Testis (tissue), 2 donors: ENCODE data around the gene CCDC178.

Source experiments
- CTCF ChIP-seq, 3 experiments: fragments of 450-650 bp in 2 of 3; fragments of 200-600 bp in 1 of 3; sonication (generic) in 1 of 3; IDR thresholded peaks; one replicate each; pipeline ENCODE4 v1.5.1; 2016 to 2019; ENCODE audit warnings: antibody characterized with exemption in 3 of 3, mild to moderate bottlenecking in 2 of 3, moderate library complexity in 1 of 3
- POLR2A ChIP-seq: fragments of 450-650 bp; IDR thresholded peaks from one replicate; pipeline ENCODE4 v1.6.1; 2017; ENCODE audit warnings: antibody characterized with exemption, mild to moderate bottlenecking, moderate library complexity

- TF ChIP-seq CTCF (IDR thresholded peaks at IDR 0.05) (no peak), POLR2A (no peak)
Observed at GRCh38 chr18:33159151-33159550, 281.4 kb downstream of the CCDC178 start.
